Epithelial cell of proximal tubule (primary cell): Measurements from ENCODE around the gene SIGLEC9. TPM values are rescaled to one million over a fixed set of nuclear protein-coding genes. Genes with fewer than 3 reads are reported as not detected.

Experiments used
- DNase-seq: peaks from one replicate; pipeline ENCODE4 v3.0.0-alpha.2; 2011; ENCODE audit warnings: low read depth
- H3K4me3 ChIP-seq: 2 replicates; pipeline ENCODE4 v1.5.1; 2011; ENCODE audit warnings: low read depth, mild to moderate bottlenecking, low read length
- total RNA-seq: library from RNA; depleted of rRNA; stranded (reverse); fragments of >200 nt; gene quantifications from 2 replicates; pipeline ENCODE4 v1.2.3, GENCODE V29; 2015
- TF ChIP-seq, protein P1 (sequence below): conservative IDR thresholded peaks from 2 replicates; pipeline ENCODE4 v1.5.1; 2012; ENCODE audit warnings: low read depth, mild to moderate bottlenecking, low read length

The SIGLEC9 gene
- total RNA-seq, 1 donor from 2014 or later: not detected

DNA sequence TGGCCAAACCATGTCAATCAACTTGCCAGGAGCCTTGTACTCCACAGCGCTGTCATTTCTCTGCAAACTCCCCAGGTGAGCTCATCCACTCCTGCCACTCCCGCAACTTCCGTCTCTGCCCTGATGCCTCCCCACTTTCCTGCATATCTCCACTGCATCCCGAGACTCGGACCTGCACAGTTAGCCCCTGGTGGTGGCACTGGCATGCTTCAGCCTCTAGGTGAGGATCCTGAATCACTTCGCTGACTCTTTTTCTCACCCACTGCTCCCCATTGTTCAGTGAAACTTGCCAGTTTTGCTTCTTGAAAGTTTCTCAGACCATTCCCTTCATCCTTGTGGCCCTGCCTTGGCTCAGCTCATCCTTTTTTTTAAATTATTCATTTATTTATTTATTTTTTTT lies 13.1 kb upstream of the SIGLEC9 start:
- no peak for DNase-seq
- H3K4me3 ChIP-seq: no peak overlapping the region
- TF ChIP-seq, protein P1, sequence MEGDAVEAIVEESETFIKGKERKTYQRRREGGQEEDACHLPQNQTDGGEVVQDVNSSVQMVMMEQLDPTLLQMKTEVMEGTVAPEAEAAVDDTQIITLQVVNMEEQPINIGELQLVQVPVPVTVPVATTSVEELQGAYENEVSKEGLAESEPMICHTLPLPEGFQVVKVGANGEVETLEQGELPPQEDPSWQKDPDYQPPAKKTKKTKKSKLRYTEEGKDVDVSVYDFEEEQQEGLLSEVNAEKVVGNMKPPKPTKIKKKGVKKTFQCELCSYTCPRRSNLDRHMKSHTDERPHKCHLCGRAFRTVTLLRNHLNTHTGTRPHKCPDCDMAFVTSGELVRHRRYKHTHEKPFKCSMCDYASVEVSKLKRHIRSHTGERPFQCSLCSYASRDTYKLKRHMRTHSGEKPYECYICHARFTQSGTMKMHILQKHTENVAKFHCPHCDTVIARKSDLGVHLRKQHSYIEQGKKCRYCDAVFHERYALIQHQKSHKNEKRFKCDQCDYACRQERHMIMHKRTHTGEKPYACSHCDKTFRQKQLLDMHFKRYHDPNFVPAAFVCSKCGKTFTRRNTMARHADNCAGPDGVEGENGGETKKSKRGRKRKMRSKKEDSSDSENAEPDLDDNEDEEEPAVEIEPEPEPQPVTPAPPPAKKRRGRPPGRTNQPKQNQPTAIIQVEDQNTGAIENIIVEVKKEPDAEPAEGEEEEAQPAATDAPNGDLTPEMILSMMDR: peak; percentile 22

DNA sequence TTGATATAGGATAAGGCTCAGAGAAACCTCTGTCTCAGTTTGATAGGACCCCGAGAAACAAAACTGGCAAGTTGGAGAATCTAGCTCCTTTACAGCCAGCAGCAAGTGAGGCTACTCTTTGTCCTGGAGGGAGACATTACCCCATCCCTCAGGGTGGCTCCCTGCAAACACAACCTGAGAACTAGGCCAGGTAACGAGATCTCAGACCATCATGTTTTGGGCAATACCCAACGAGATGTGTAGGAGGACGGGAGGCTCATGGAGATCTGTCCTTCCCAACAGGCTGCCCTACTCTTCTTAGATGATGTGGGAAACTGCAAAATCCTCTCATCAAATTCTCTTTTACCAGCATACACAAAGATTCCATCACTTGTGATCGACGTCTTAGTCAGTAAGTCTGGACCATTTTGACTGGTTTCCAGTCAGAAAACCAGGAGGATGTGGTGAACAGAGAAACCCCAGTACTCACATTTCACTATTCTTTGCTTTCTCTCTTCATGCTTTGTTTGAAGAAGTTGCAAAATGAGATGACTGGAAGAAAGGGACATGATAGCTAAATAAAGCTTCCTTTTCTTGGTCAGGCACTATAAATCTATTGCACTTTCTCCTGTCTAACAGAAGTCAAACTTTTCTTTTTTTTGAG lies 10.5 kb upstream of the SIGLEC9 start:
- DNase-seq: no peak
- no peak overlapping the region for H3K4me3 ChIP-seq
- TF ChIP-seq, protein P1: no peak

DNA sequence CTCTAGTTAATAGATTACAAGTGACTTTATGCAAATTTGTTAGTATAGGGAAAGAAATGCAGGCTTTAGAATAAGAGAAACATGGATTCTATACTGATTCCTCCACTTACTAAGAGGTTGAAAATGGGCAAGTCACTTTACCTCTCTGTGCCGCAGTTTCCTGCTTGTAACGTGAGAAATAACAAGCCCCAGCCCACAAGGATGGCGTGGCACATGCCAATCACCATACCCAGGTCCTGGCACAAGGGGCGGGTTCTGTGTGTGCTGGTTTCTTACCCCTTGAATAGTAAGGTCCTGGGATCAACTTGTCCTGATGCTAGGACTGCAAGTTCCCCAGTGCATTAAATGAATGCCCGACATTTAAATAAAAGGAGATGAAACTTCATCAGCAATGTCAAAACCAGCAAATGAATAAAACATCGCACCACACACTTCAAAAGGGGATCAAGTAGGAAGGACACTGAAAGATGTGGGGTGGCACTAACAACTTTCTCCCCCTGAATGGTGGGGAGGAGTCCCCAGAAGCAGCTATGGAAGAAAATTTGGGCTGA lies 7.9 kb upstream of the SIGLEC9 start:
- TF ChIP-seq, protein P1: no peak
- no peak overlapping the region for H3K4me3 ChIP-seq
- DNase-seq: no peak

DNA sequence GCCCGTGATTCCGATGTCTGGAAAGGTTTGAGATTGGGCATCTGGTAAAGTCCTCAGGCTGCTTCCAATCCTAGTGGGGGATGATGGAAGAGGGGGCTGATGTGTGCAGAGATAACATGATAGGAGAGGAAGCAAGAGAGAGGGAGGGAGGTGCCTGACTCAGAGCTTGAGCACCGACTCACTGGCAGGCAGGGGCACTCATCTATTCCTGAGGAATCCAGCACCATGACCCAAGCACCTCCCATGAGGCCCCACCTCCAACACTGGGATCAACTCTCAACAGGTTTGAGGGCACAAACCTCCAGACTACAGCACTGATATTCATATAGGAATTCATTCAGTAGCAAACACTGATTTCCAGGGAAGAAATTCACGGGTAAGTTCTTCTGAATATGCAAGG lies 5.6 kb upstream of the SIGLEC9 start:
- TF ChIP-seq, protein P1: no peak
- H3K4me3 ChIP-seq: no peak overlapping the region
- no peak for DNase-seq

DNA sequence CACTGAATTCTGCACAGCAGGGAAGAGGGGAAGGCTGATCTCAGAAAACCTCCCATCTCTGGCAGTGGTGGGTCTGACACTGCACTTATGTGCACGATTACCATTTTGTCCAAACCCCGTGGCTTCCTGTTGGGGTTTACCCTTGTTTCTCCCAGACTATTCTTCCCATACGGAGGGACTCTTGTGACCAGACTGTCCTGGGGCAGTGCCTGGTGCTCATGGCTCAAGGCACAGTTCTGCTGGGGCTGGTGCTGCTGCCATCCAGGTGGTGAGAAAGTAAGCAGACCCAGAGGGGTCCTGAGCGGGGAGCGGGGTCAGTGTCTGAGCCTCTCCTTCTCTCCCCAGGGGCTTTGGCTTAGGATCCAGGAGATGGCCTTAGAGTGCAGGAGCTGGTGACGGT lies 5.1 kb upstream of the SIGLEC9 start:
- no peak for DNase-seq
- no peak overlapping the region for H3K4me3 ChIP-seq
- TF ChIP-seq, protein P1: no peak

DNA sequence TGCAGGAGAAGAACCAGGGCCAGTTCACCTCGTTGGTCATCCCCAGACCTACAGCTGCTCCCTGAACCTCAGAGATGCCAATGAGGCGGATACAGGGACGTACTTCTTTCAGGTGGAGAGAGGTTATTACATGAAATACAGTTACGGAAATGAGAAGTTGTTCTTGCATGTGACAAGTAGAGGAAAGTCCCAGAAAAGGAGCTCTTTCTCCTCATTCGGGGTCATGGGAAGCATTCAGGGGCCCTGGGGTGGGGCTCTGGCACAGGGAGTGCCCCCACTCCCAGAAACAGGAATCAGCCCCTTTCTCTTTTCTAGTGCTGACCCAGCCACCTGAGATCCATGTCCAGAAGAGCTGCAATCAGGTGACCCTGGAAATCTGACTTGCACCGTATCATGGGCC lies 4.5 kb upstream of the SIGLEC9 start:
- no peak overlapping the region for H3K4me3 ChIP-seq
- TF ChIP-seq, protein P1: no peak
- no peak for DNase-seq

DNA sequence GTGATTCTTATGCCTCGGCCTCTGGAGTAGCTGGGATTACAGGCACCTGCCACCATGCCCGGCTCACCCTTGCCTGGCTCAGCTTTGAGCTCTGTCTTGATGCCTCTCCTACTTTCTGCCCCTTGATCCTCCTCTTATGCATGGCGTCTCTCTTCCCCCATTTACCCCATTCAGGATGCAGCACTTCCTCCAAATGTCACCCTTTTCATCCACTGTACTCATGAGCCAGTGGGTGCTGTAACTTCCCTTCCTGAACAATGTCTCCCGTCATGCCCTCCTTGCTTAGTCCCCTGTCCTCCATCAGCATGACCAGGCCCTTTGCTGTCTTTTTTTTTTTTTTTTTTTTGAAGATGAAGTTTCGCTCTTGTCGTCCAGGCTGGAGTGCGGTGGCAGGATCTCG lies 3.4 kb upstream of the SIGLEC9 start:
- TF ChIP-seq, protein P1: no peak
- DNase-seq: no peak
- H3K4me3 ChIP-seq: no peak overlapping the region
